ENCODE results near the gene FBXL13.
"Not testable (repeated sequence)": the region's sequence is repeated elsewhere in the genome, so short reads cannot be mapped to it uniquely, and the experiment has no call there.

The FBXL13 gene

GRCh38 chr7:103065667-103066066, 8.9 kb downstream of the FBXL13 start:
- Histone ChIP-seq H3K36me3 (ENCODE audit: insufficient read depth, low read length) (no peaks in the 10 kb centered on the region; the same call in 1 of the 2 replicates), H3K27ac (ENCODE audit: low read depth, low read length, poor library complexity, severe bottlenecking) (no peak overlapping the region), H2AFZ (ENCODE audit: low read length) (no peak overlapping the region), H3K4me2 (ENCODE audit: low read length) (no peak overlapping the region), H3K79me2 (ENCODE audit: insufficient read depth, low read length) (no peaks in the 10 kb centered on the region), H3K4me3 (ENCODE audit: low read depth, low read length, poor library complexity, severe bottlenecking) (no peak overlapping the region), H3K9me3 (ENCODE audit: low read length) (0 out of 2 replicates have a peak, but pooled peaks cover 3% of the 10 kb centered on the region), H4K20me1 (ENCODE audit: insufficient read depth, low read length) (no peaks in the 10 kb centered on the region), H3F3A (ENCODE audit: insufficient read depth, low read length) (no peaks in the 10 kb centered on the region; the same call in 1 of the 2 replicates), H3K9ac (ENCODE audit: low read length) (no peak overlapping the region), H3K9me2 (ENCODE audit: low read depth, low read length) (no peaks in the 10 kb centered on the region), H3K27me3 (ENCODE audit: insufficient read depth, low read length) (no peaks in the 10 kb centered on the region), H3K4me1 (ENCODE audit: insufficient read depth, low read length, severe bottlenecking) (peaks cover 5% of the 10 kb centered on the region)
- no peak for TF ChIP-seq EZH2 (IDR thresholded peaks at IDR 0.05; ENCODE audit: borderline replicate concordance, low read length)
- TF ChIP-seq, protein P1, sequence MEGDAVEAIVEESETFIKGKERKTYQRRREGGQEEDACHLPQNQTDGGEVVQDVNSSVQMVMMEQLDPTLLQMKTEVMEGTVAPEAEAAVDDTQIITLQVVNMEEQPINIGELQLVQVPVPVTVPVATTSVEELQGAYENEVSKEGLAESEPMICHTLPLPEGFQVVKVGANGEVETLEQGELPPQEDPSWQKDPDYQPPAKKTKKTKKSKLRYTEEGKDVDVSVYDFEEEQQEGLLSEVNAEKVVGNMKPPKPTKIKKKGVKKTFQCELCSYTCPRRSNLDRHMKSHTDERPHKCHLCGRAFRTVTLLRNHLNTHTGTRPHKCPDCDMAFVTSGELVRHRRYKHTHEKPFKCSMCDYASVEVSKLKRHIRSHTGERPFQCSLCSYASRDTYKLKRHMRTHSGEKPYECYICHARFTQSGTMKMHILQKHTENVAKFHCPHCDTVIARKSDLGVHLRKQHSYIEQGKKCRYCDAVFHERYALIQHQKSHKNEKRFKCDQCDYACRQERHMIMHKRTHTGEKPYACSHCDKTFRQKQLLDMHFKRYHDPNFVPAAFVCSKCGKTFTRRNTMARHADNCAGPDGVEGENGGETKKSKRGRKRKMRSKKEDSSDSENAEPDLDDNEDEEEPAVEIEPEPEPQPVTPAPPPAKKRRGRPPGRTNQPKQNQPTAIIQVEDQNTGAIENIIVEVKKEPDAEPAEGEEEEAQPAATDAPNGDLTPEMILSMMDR (IDR thresholded peaks at IDR 0.05; ENCODE audit: low read length): peak; percentile 97

- H3K27ac ChIP-seq (ENCODE audit: low read depth, low read length, poor library complexity, severe bottlenecking): no peak overlapping the region
- H3K4me3 ChIP-seq (ENCODE audit: low read depth, low read length, poor library complexity, severe bottlenecking): no peak overlapping the region
- H3K4me2 ChIP-seq (ENCODE audit: low read length): no peak overlapping the region
- no peak overlapping the region for H3K9ac ChIP-seq (ENCODE audit: low read length)
- no peaks in the 10 kb centered on the region for H3K9me2 ChIP-seq (ENCODE audit: low read depth, low read length)
- peaks cover 5% of the 10 kb centered on the region for H3K4me1 ChIP-seq (ENCODE audit: insufficient read depth, low read length, severe bottlenecking)
- TF ChIP-seq EZH2 (IDR thresholded peaks at IDR 0.05; ENCODE audit: borderline replicate concordance, low read length): no peak
- no peaks in the 10 kb centered on the region for H4K20me1 ChIP-seq (ENCODE audit: insufficient read depth, low read length)
- no peaks in the 10 kb centered on the region for H3K27me3 ChIP-seq (ENCODE audit: insufficient read depth, low read length)
- no peaks in the 10 kb centered on the region; the same call in 1 of the 2 replicates for H3F3A ChIP-seq (ENCODE audit: insufficient read depth, low read length)
- no peaks in the 10 kb centered on the region for H3K79me2 ChIP-seq (ENCODE audit: insufficient read depth, low read length)
- H2AFZ ChIP-seq (ENCODE audit: low read length): no peak overlapping the region
- H3K9me3 ChIP-seq (ENCODE audit: low read length): 0 out of 2 replicates have a peak, but pooled peaks cover 3% of the 10 kb centered on the region
- no peaks in the 10 kb centered on the region; the same call in 1 of the 2 replicates for H3K36me3 ChIP-seq (ENCODE audit: insufficient read depth, low read length)
Observed at GRCh38 chr7:103063895-103064294, 10.7 kb downstream of the FBXL13 start.

DNA sequence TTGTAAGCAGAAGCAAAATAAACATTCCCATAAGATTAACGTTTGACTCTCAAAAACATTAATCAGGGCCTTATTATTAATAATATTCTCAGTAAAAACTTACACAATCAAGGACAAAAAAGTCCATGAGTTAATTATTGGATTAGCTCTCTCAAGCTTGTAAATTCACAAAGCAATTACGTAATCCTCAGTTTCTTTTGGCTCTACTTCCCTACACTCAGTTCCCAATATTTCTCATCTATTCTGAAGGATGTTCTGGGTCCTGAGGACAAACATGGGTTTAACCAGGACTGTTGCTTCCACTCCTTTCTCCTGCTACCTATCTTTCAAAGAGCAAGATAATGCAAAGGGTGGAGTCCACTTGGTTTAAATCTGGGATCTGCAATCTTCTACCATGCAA, 15.1 kb downstream of the FBXL13 start:
- Histone ChIP-seq H2AFZ (ENCODE audit: low read length) (no peak overlapping the region), H3K9me2 (ENCODE audit: low read depth, low read length) (no peaks in the 10 kb centered on the region), H3K4me3 (ENCODE audit: low read depth, low read length, poor library complexity, severe bottlenecking) (no peak overlapping the region), H3K9me3 (ENCODE audit: low read length) (no peaks in the 10 kb centered on the region), H3K36me3 (ENCODE audit: insufficient read depth, low read length) (no peaks in the 10 kb centered on the region), H3K4me2 (ENCODE audit: low read length) (no peak overlapping the region), H3F3A (ENCODE audit: insufficient read depth, low read length) (no peaks in the 10 kb centered on the region; the same call in 1 of the 2 replicates), H3K27ac (ENCODE audit: low read depth, low read length, poor library complexity, severe bottlenecking) (no peak overlapping the region), H3K4me1 (ENCODE audit: insufficient read depth, low read length, severe bottlenecking) (peaks cover 5% of the 10 kb centered on the region), H4K20me1 (ENCODE audit: insufficient read depth, low read length) (no peaks in the 10 kb centered on the region), H3K9ac (ENCODE audit: low read length) (no peak overlapping the region), H3K27me3 (ENCODE audit: insufficient read depth, low read length) (no peaks in the 10 kb centered on the region), H3K79me2 (ENCODE audit: insufficient read depth, low read length) (no peaks in the 10 kb centered on the region)
- TF ChIP-seq, protein P1 (IDR thresholded peaks at IDR 0.05; ENCODE audit: low read length): no peak
- no peak for TF ChIP-seq EZH2 (IDR thresholded peaks at IDR 0.05; ENCODE audit: borderline replicate concordance, low read length)

GRCh38 chr7:103058122-103058521, 16.5 kb downstream of the FBXL13 start:
- TF ChIP-seq, protein P1 (IDR thresholded peaks at IDR 0.05; ENCODE audit: low read length): no peak
- TF ChIP-seq EZH2 (IDR thresholded peaks at IDR 0.05; ENCODE audit: borderline replicate concordance, low read length): no peak
- Histone ChIP-seq H3K4me3 (ENCODE audit: low read depth, low read length, poor library complexity, severe bottlenecking) (no peak overlapping the region), H3K9ac (ENCODE audit: low read length) (no peak overlapping the region), H3K79me2 (ENCODE audit: insufficient read depth, low read length) (no peaks in the 10 kb centered on the region), H3K27me3 (ENCODE audit: insufficient read depth, low read length) (no peaks in the 10 kb centered on the region), H3K36me3 (ENCODE audit: insufficient read depth, low read length) (no peaks in the 10 kb centered on the region), H3F3A (ENCODE audit: insufficient read depth, low read length) (no peaks in the 10 kb centered on the region; the same call in 1 of the 2 replicates), H3K4me2 (ENCODE audit: low read length) (no peak overlapping the region), H3K9me3 (ENCODE audit: low read length) (no peaks in the 10 kb centered on the region), H3K9me2 (ENCODE audit: low read depth, low read length) (no peaks in the 10 kb centered on the region), H3K4me1 (ENCODE audit: insufficient read depth, low read length, severe bottlenecking) (peaks cover 5% of the 10 kb centered on the region), H3K27ac (ENCODE audit: low read depth, low read length, poor library complexity, severe bottlenecking) (no peak overlapping the region), H2AFZ (ENCODE audit: low read length) (no peak overlapping the region), H4K20me1 (ENCODE audit: insufficient read depth, low read length) (no peaks in the 10 kb centered on the region)

DNA sequence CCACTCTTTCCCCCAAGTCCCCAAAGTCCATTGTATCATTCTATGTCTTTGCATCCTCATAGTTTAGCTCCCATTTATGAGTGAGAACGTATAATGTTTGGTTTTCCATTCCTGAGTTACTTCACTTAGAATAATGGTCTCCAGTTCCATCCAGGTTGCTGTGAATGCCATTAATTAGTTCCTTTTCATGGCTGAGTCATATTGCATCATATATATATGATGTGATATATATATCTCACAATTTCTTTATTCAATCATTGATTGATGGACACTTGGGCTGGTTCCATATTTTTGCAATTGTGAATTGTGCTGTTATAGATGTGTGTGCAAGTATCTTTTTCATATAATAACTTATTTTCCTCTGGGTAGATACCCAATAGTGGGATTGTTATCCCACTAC, 18.6 kb downstream of the FBXL13 start:
- not testable (repeated sequence) for H3K4me1 ChIP-seq (ENCODE audit: insufficient read depth, low read length, severe bottlenecking); H3K27ac ChIP-seq (ENCODE audit: low read depth, low read length, poor library complexity, severe bottlenecking); H3K4me3 ChIP-seq (ENCODE audit: low read depth, low read length, poor library complexity, severe bottlenecking); H2AFZ ChIP-seq (ENCODE audit: low read length); H3K9ac ChIP-seq (ENCODE audit: low read length); H3K9me2 ChIP-seq (ENCODE audit: low read depth, low read length); H3F3A ChIP-seq (ENCODE audit: insufficient read depth, low read length); H3K36me3 ChIP-seq (ENCODE audit: insufficient read depth, low read length); H3K27me3 ChIP-seq (ENCODE audit: insufficient read depth, low read length); H3K9me3 ChIP-seq (ENCODE audit: low read length); H4K20me1 ChIP-seq (ENCODE audit: insufficient read depth, low read length); H3K4me2 ChIP-seq (ENCODE audit: low read length); H3K79me2 ChIP-seq (ENCODE audit: insufficient read depth, low read length)
